HL-60 (cell line): Measurements from ENCODE around the gene FKBP7.
A peak's percentile ranks its signal among the peaks of the same experiment; 100 is the strongest.
"Not testable (repeated sequence)": the region's sequence is repeated elsewhere in the genome, so short reads cannot be mapped to it uniquely, and the experiment has no call there.

Source experiments
- DNase-seq, 2 experiments: peaks; one replicate each; pipeline ENCODE4 v3.0.0-alpha.2; 2010 to 2020; ENCODE audit warnings: low read depth in 1 of 2, low spot score in 1 of 2
- H3K27ac ChIP-seq: fragments of 250-450 bp; sonication (Bioruptor Pico); replicated peaks from 2 replicates; pipeline ENCODE4 v1.5.1; 2020; ENCODE audit warnings: mild to moderate bottlenecking, moderate library complexity
- H3K27me3 ChIP-seq: fragments of 250-450 bp; sonication (Bioruptor Pico); 2 replicates; pipeline ENCODE4 v1.5.1; 2021; ENCODE audit warnings: mild to moderate bottlenecking, moderate library complexity; ENCODE audit not compliant: insufficient read depth, poor library complexity, severe bottlenecking
- H3K4me3 ChIP-seq: replicated peaks from 2 replicates; pipeline ENCODE4 v1.5.1; 2011; ENCODE audit warnings: mild to moderate bottlenecking, control low read depth, low read length; ENCODE audit not compliant: insufficient read depth
- GABPA ChIP-seq: IDR thresholded peaks from 2 replicates; pipeline ENCODE4 v1.6.1; 2012; ENCODE audit warnings: low read depth
- POLR2AphosphoS5 ChIP-seq: IDR thresholded peaks from 2 replicates; pipeline ENCODE4 v1.6.1; 2012; ENCODE audit warnings: low read depth
- SPI1 ChIP-seq: IDR thresholded peaks from 2 replicates; pipeline ENCODE4 v1.6.1; 2012; ENCODE audit warnings: low read depth, mild to moderate bottlenecking, borderline replicate concordance
- TF ChIP-seq, protein P1 (sequence below): IDR thresholded peaks from 2 replicates; pipeline ENCODE4 v1.6.1; 2012; ENCODE audit warnings: low read depth; ENCODE audit not compliant: insufficient replicate concordance
- TF ChIP-seq, protein P2 (sequence below): IDR thresholded peaks from one replicate; pipeline ENCODE4 v1.5.1; 2011; ENCODE audit warnings: low read length, control low read depth, inconsistent platforms; ENCODE audit not compliant: insufficient read depth

Gene FKBP7

DNA sequence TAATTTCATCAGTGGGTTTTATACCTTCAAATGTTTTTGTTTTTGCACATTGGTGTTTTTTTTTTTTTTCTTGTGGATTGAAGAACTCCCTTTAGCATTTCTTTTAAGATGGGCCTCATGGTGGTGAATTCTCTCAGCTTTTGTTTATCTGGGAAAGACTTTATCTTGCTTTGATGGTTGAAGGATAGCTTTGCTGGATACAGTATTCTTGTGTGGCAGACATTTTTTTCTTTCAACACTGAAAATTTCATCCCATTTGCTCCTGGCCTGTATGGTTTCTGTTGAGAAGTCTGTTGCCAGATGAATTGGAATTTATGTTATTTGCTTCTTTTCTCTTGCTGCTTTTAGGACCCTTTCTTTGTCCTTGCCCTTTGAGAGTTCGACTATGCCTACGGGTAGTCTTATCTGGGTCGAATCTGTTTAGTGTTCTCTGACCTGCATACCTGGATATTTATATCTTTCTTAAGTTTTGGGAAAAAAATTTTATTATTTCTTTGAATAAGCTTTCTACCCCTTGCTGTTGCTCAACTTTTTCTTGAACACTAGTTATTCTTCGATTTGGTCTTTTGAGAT, 53.1 kb downstream of the FKBP7 start:
- no peak for DNase-seq
- H3K27me3 ChIP-seq: no peaks in the 10 kb centered on the region
- TF ChIP-seq SPI1 (no peak), GABPA (no peak), POLR2AphosphoS5 (no peak)
- TF ChIP-seq, protein P1, sequence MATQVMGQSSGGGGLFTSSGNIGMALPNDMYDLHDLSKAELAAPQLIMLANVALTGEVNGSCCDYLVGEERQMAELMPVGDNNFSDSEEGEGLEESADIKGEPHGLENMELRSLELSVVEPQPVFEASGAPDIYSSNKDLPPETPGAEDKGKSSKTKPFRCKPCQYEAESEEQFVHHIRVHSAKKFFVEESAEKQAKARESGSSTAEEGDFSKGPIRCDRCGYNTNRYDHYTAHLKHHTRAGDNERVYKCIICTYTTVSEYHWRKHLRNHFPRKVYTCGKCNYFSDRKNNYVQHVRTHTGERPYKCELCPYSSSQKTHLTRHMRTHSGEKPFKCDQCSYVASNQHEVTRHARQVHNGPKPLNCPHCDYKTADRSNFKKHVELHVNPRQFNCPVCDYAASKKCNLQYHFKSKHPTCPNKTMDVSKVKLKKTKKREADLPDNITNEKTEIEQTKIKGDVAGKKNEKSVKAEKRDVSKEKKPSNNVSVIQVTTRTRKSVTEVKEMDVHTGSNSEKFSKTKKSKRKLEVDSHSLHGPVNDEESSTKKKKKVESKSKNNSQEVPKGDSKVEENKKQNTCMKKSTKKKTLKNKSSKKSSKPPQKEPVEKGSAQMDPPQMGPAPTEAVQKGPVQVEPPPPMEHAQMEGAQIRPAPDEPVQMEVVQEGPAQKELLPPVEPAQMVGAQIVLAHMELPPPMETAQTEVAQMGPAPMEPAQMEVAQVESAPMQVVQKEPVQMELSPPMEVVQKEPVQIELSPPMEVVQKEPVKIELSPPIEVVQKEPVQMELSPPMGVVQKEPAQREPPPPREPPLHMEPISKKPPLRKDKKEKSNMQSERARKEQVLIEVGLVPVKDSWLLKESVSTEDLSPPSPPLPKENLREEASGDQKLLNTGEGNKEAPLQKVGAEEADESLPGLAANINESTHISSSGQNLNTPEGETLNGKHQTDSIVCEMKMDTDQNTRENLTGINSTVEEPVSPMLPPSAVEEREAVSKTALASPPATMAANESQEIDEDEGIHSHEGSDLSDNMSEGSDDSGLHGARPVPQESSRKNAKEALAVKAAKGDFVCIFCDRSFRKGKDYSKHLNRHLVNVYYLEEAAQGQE: no peak
- TF ChIP-seq, protein P2, sequence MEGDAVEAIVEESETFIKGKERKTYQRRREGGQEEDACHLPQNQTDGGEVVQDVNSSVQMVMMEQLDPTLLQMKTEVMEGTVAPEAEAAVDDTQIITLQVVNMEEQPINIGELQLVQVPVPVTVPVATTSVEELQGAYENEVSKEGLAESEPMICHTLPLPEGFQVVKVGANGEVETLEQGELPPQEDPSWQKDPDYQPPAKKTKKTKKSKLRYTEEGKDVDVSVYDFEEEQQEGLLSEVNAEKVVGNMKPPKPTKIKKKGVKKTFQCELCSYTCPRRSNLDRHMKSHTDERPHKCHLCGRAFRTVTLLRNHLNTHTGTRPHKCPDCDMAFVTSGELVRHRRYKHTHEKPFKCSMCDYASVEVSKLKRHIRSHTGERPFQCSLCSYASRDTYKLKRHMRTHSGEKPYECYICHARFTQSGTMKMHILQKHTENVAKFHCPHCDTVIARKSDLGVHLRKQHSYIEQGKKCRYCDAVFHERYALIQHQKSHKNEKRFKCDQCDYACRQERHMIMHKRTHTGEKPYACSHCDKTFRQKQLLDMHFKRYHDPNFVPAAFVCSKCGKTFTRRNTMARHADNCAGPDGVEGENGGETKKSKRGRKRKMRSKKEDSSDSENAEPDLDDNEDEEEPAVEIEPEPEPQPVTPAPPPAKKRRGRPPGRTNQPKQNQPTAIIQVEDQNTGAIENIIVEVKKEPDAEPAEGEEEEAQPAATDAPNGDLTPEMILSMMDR: no peak
- no peak overlapping the region for H3K4me3 ChIP-seq
- no peak overlapping the region for H3K27ac ChIP-seq

DNA sequence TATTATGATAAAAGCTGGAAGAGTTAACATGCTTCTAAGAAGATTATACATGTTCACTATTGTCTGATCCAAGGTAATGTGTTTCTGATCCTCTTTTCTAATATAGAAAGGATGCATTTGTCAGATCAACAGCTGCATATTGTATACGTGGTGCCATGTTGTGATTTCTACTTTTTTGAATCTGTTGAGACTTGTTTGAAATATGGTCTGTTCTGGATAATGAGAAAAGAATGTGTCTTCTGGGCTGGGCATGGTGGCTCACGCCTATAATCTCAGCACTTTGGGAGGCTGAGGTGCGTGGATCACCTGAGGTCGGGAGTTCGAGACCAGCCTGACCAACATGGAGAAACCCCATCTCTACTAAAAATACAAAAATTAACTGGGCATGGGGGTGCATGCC, 54.7 kb downstream of the FKBP7 start:
- H3K4me3 ChIP-seq, H3K27me3 ChIP-seq, DNase-seq, H3K27ac ChIP-seq: not testable (repeated sequence)

DNA sequence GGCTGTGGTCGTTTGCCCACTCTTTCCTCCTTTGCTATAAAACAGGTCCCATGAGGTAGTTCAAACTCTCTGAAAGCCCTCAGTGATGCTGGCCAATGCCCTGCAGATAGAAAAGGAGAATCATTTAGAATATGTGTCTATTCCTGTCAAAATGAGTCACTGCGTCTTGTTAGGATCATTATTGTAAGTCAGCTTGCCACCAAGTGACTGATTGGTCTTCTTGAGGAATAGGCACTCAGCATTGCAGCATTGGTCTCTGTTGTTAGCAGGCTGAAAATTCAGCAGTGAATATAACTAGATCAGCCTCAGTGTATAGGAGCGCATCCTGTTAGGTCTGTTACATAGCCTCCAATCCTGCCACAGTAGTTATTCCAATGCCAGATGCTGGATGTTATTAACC, 56.3 kb downstream of the FKBP7 start:
- Histone ChIP-seq H3K4me3 (no peak overlapping the region), H3K27ac (no peak overlapping the region), H3K27me3 (no peaks in the 10 kb centered on the region)
- TF ChIP-seq SPI1: no peak
- DNase-seq: no peak

DNA sequence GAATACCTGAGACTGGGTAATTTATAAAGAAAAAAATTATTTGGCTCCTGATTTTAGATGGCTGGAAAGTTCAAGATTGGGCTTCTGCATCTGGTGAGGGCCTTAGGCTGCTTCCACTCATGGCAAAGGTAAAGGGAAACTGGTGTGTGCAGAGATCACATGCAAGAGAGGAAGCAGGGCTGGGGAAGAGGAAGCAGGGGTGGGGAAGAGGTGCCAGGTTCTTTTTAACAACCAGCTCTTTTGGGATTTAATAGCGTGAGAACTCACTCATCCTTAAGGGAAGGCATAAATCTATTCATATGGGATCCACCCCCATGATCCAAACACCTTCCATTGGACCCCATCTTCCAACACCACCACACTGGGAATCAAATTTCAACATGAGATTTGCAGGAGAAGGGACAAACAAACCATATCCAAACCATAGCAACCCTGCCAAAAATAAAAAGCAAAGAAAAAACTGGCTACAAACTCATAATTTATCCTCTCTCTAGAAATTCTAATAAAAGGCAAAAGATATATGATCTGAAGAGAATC, 57.9 kb downstream of the FKBP7 start:
- Histone ChIP-seq H3K27ac (no peak overlapping the region), H3K27me3 (no peaks in the 10 kb centered on the region), H3K4me3 (no peak overlapping the region)
- peak; percentile 36 to 63 for DNase-seq
- TF ChIP-seq, protein P2: no peak
- peak; percentile 73; the same call in 1 of the 2 replicates for TF ChIP-seq SPI1

DNA sequence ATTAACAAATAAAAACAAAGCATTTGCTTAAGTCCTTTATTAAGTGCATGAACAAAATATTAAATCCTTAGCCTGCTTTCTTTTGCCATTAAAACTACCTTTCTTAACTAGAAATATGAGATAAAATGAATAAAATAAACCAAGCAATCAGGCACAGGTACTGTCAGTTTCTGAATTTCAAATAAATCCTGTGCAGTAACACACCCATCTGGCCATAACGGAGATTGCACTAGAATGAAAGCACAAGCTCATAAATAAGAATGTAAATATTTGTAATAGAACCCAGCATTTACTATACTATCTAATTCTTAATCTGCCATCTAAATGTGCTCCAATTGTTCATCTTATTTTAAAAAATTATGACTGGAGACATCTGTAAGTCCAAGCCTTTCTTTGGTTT, 59.3 kb downstream of the FKBP7 start:
- no peak for TF ChIP-seq SPI1
- no peak for TF ChIP-seq GABPA
- TF ChIP-seq, protein P2: no peak
- TF ChIP-seq, protein P1: no peak
- no peak for TF ChIP-seq POLR2AphosphoS5
- no peaks in the 10 kb centered on the region for H3K27me3 ChIP-seq
- H3K27ac ChIP-seq: no peak overlapping the region
- DNase-seq: no peak
- H3K4me3 ChIP-seq: no peak overlapping the region
